Femur (tissue), 1 donor: ENCODE data around the gene CTDSP2.
"Not testable (repeated sequence)": the region's sequence is repeated elsewhere in the genome, so short reads cannot be mapped to it uniquely, and the experiment has no call there.

ENCODE experiments used
- DNase-seq: peaks from one replicate; pipeline ENCODE4 v3.0.0-alpha.2; 2017

CTDSP2 gene

GRCh38 chr12:57881035-57881434 is 34.5 kb upstream of the CTDSP2 start:
- not testable (repeated sequence) for DNase-seq

DNA sequence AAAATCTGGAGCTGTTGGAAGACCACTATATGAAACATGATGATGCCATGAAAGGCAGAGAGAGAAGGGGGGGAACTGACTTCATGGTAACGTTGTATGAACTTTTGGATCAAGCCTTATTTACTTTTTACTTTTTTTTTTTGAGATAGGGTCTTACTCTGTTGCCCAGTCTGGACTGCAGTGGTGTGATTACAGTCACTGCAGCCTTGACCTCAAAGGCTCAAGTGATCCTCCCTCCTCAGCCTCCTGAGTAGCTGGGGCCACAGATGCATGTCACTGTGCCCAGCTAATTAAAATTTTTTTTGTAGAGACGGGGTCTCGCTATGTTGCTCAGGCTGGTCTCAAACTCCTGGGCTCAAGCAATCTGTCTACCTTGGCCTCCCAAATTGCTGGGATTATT is 31.3 kb upstream of the CTDSP2 start:
- DNase-seq = no peak

DNA sequence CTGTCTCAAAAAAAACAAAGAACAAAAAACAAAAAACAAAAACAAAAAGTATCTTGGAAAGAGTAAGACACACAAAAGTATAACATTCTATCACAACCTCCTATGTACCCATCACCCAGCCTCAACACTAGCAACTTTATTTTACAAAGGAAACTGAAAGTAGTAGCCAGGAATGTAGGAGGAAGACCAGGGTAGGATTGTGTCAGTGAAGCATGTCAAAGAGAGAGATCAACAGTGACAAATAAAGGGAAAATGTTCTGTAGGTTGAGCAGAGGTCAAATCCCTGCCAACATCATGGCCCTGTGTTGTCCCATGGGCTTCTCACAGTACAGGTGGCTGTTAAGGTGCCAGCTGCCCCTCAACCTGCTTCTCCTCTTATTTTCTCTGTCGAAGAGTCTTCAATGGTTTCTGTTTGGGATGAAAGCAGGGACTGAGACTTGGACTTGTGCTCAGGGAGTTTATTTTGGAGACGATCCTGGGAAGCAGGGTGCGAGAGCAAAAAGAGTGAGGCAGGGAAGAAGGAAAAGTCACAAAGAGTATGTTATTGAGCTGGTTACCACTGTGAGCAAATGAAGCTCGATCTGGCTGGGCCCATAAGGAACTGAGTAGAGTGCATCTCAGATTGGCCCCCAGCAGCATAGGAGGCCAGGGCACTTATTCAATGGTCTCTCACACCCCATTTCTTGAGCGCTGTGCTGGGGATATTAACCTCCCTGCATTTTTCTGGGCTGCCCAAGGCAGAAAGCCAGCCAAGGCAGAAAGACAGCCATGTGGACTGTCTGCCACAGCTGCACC is 29.4 kb upstream of the CTDSP2 start:
- DNase-seq = no peak

DNA sequence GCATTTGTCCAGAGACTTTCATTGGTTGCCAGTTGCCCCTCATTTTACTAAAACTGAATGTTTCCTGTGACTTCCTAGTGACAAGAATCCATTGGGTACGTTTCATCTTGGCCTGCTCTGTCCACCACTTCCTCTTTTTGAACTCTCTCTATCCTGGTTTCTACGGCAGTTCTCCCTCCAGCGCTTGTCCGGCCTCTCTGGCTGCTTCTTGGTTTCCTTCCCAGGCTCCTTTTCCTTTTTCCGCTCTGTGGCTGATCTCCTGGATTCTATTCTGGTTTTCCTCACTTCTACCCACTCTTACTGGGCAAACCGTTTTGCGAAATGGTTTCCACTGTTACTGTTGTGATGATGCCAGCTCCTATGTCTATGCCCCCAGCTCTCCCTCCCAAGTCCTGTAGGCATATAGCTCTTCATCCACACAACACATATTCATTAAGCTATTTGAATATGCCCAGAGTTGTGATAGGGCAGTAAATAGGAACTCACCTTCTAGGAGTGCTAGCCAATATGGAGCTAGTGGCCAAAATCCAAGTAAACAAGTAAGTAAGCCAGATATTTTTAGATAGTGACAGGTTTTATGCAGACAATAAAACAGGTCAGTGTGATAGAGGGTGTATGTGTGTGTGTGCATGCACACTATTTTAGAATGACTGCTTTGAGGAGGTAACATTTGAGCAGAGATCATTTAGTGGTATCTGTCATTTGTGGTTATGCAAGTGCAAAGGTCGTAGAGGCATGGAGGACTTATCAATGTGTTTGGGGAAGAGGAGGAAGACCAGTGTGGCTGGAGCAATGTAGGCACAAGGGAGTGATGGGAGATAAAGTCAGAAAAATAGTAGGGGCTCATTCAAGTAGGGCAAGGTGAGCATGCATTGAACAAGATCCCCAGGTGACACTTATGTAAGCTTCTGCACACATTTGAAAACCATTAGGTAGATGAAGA is 27.9 kb upstream of the CTDSP2 start:
- peak; percentile 52 for DNase-seq

- no peak for DNase-seq
Measured at GRCh38 chr12:57872362-57872761, 25.8 kb upstream of the CTDSP2 start.

- DNase-seq = no peak
Measured at GRCh38 chr12:57869927-57870318, 23.4 kb upstream of the CTDSP2 start.

- DNase-seq = peak; percentile 74
Measured at GRCh38 chr12:57869298-57869926, 22.9 kb upstream of the CTDSP2 start.

GRCh38 chr12:57868851-57869268 is 22.3 kb upstream of the CTDSP2 start:
- DNase-seq = peak; percentile 66

- no peak for DNase-seq
Measured at GRCh38 chr12:57868221-57868620, 21.7 kb upstream of the CTDSP2 start.

DNA sequence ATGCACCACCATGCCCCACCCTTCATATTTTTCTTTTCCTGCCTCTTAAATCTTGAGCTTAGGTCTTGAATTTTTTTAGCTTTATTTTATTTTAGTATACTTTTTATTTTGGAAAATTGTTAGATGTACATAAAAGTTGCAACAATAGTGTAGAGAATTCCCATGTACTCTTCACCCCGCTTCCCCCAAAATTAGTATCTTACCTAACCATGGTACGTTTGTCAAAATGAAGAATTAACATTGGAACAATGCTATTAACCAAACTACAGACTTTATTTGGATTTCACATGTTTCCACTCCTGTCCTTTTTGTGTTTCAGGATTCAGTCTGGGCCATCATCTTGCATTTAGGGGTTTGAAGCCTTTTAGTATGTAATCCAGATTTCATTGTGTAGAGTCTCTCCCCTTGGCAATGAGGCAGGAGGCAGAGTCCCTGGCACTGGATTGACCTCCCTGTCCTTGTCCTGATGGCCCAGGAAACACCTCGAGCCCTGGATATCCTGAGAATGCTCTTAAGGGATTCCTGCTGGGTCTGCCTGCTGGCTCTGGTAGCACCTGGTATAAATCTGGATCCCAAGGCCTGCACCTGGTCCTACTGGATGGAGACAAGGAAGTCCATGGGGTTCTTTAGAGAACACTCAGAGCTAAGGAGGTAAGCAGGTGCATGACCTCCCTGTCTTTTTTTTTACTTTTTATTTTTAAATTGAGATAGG is 19.9 kb upstream of the CTDSP2 start:
- DNase-seq = no peak

DNA sequence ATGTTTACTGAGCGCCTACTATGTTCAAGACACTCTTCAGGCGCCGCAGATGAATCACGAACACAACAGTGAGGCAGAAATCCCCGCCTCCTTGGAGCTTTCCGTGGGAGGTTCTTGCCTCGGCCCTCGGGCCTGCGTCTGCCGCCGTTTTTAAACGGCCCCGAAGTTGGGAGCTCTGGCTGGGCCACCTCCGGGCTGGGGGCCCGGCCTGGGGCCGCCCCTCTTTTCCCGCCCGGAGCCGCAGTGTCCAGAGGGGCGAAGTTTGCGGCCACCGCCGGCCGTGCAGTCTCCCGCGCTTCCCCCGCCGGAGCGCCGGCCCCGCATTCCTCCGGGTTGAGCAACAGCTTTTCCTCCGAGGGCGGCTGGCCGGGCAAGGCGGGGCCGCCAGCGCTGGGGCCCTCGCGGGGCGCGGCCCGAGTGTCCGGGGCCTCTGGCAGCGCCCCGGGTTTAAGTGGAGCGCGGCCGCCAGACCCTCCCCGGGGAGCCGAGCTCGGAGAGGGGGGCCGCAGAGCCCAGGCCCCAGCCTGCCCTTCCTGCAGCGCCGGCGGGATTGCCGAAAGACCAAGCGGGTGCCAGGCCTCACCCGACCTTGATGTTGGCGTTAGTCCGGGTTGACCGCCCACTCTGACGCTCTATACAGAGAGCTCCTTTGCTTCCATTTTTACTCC is 18.7 kb upstream of the CTDSP2 start:
- DNase-seq = peak; percentile 85

DNA sequence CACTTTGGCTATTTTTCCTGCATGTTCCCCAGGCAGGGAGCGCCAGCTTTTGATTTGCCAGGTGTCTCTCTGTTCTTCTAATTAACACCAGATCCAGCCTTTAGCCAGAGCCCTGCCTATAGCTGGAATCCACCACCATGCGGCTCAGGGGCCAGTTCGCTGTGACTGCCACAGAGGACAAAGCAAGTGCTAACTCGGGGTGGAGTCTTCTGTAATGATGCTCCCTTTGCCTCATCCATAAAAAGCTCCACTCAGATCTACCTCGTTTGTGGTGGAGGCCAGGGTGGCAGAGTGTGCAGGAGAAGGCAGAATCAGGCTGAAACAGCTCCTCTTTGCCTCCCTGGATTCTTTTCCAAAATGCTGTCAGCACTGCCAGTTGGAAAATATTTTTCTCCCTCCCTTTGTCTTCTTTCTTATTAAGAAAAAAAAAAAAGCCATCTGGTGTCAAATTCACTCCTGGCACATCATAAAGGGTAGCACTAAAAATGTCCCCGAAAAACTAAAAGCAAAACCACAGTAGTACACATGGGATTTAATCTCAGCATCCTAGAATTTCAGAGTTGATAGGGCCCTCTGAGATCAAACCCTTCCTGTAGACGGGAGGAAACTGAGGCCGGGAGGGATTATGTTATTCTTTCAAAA is 18.0 kb upstream of the CTDSP2 start:
- DNase-seq = peak; percentile 71

- DNase-seq = no peak
Measured at GRCh38 chr12:57863676-57864075, 17.1 kb upstream of the CTDSP2 start.

GRCh38 chr12:57861967-57862366 is 15.4 kb upstream of the CTDSP2 start:
- DNase-seq = no peak

DNA sequence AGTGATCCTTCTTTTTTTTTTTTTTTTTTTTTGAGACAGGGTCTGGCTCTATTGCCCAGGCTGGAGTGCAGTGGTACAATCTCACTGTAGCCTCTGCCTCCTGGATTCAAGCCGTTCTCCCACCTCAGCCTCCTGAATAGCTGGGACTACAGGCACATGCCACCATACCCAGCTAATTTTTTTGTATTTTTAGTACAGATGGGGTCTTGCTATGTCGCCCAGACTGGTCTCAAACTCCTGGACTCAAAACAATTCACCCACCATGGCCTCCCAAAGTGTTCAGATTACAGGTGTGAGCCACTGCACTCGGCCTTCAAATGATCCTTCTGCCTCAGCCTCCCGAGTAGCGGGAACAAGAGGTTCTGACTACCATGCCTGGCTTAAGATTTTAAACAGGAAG is 14.4 kb upstream of the CTDSP2 start:
- DNase-seq = not testable (repeated sequence)

DNA sequence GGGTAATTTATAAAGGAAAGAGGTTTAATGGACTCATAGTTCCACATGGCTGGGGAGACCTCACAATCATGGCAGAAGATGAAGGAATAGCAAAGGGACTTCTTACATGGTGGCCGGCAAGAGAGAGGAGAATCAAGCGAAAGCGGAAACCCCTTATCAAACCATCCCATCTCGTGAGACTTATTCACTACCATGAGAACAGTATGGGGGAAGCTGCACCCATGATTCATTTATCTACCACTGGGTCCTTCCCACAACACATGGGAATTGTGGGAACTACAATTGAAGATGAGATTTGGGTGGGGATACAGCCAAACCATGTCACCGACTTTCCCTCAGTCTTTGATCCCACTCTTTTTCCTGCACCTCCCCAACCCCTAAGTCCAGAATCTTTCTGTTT is 12.6 kb upstream of the CTDSP2 start:
- DNase-seq = no peak

DNA sequence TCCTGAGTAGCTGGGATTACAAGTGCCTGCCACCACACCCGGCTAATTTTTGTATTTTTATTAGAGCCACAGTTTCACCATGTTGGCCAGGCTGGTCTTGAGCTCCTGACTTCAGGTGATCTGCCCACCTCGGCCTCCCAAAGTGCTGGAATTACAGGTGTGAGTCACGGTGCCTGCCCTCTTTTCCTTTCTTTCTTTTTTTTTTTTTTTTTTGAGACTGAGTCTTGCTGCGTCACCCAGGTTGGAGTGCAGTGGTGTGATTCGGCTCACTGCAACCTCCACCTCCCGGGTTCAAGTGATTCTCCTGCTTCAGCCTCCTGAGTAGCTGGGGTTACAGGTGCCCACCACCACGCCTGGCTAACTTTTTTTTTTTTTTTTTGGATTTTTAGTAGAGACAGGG is 11.6 kb upstream of the CTDSP2 start:
- DNase-seq = not testable (repeated sequence)

DNA sequence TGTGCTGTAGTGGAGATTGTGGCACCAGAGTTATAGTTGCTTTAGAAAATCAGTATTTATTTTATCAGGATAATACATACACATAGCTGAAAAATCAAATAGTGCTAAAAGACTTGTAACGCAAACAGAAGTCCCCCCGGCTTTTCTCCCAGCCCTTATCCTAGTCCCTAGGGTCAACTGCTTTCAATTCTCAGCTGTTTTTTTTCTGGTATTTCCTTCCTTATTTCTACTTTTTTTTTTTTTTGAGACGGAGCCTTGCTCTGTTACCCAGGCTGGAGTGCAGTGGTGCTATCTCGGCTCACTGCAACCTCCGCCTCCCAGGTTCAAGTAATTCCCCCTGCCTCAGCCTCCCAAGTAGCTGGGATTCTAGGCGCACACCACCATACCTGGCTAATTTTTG is 8.4 kb upstream of the CTDSP2 start:
- DNase-seq = no peak

- no peak for DNase-seq
Measured at GRCh38 chr12:57853864-57854556, 7.5 kb upstream of the CTDSP2 start.

DNA sequence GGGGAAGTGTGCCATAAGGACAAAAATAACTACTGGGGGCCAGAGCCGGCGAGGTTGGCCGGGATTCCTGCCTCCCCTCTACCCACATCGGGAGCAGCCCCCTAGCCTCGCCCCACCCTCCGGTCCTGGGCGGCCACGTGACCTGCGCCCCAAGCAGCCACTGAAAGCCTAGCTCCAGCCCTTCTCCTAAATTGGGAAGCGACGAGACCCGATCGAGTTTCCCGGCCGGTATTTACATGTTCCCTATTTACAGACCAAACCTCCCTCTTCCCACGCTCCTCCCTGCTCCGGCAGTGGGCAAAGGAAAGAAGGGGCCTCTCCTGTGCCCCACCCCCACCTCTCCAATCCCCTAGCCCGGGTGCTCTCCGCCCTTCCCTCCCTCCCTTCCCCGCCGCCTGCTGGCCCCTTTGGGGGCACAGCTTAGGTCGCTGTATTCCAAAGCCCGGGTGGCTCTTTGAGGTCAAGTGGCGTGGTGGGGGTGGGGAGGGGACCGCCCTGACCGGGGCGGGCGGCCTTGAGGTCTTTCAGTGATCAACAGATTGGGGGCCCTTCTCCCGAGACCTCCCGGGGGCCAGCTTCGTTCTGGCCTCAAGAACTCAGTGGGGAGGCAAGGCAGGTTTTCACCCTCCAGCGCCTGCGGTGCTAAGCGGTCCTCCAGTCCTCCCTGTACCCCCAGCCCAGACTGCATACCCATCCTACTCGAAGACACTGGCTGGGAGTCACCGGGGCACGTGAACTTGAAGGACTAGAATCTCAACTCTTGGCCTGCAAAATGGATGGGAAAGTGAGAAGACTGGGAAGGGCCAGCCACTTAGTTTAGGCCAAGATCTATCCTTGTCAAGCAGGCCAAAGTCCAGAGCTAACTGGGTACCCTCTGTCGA is 6.3 kb upstream of the CTDSP2 start:
- peak; percentile 82 for DNase-seq
